ENCODE measurements around the gene EEPD1. TPM values are rescaled to one million over a fixed set of nuclear protein-coding genes. Genes with fewer than 3 reads are reported as not detected.

Gene EEPD1
- total RNA-seq, 1 experiment from 2014 or later: 5.0 TPM

- Mint-ChIP-seq H3K36me3 (ENCODE audit: insufficient read depth in 1 of 3, low read depth in 3 of 3) (peaks cover 0 to 13% (median 8%) of the 10 kb centered on the region in 3 experiments; a peak in 5 of 7 replicates), H3K4me1 (peaks cover 36 to 42% of the 10 kb centered on the region in 2 experiments), H3K27ac (peak overlapping the region; percentile 33 to 76 (median 74); a peak in 1 of 7 replicates), H3K4me3 (no peak overlapping the region), H3K9me3 (peaks cover 0 to 4% of the 10 kb centered on the region in 2 experiments; a peak in 3 of 5 replicates), H3K27me3 (ENCODE audit: low read depth) (peaks cover 2% of the 10 kb centered on the region)
- Histone ChIP-seq H4K8ac (replicated peaks; ENCODE audit: insufficient read length, low read depth, low read length) (no peak overlapping the region), H3K9me3 (ENCODE audit: control insufficient read depth, low read depth, low read length) (no peaks in the 10 kb centered on the region), H3K27me3 (ENCODE audit: insufficient read depth, low read length) (no peaks in the 10 kb centered on the region), H3K79me2 (ENCODE audit: insufficient read depth, low read length) (no peaks in the 10 kb centered on the region), H2BK5ac (ENCODE audit: insufficient read length, low read length) (no peak overlapping the region), H2BK12ac (ENCODE audit: insufficient read length, low read depth, low read length) (no peak overlapping the region), H4K20me1 (ENCODE audit: control insufficient read depth, insufficient read depth, insufficient read length) (no peaks in the 10 kb centered on the region), H3K4ac (ENCODE audit: low read depth, low read length) (no peak overlapping the region), H3K18ac (ENCODE audit: insufficient read length, low read depth, low read length) (no peak overlapping the region), H2AK5ac (ENCODE audit: insufficient read length, low read length) (no peak overlapping the region), H3K56ac (ENCODE audit: insufficient read length, low read depth, low read length) (no peak overlapping the region), H3K4me1 (ENCODE audit: insufficient read depth, low read length) (peaks cover 13% of the 10 kb centered on the region; the same call in 1 of the 2 replicates), H2BK120ac (ENCODE audit: low read depth, low read length, poor library complexity, severe bottlenecking) (no peak overlapping the region), H3K4me2 (ENCODE audit: insufficient read depth, insufficient read length, low read length) (no peak overlapping the region), H3K9ac (ENCODE audit: extremely low read depth, insufficient read length, low read length) (no peak overlapping the region), H3K79me1 (ENCODE audit: insufficient read depth, low read depth, low read length, poor library complexity, severe bottlenecking) (no peaks in the 10 kb centered on the region), H3K23me2 (ENCODE audit: insufficient read length, low read depth, low read length, poor library complexity, severe bottlenecking) (no peaks in the 10 kb centered on the region), H4K91ac (ENCODE audit: insufficient read length, low read depth, low read length) (no peak overlapping the region), H2AFZ (ENCODE audit: low read length) (no peak overlapping the region), H3K27ac (ENCODE audit: insufficient read length, low read depth, low read length) (no peak overlapping the region), H3K23ac (ENCODE audit: insufficient read length, low read depth, low read length) (no peak overlapping the region), H2BK15ac (ENCODE audit: low read depth, low read length) (no peak overlapping the region), H4K5ac (ENCODE audit: insufficient read length, low read depth, low read length) (no peak overlapping the region), H3K14ac (ENCODE audit: insufficient read depth, low read length) (no peak overlapping the region), H2BK20ac (ENCODE audit: low read depth, low read length, poor library complexity, severe bottlenecking) (no peak overlapping the region), H3T11ph (ENCODE audit: low read length) (no peak overlapping the region)
- no peak for DNase-seq
- no CpG with 5 or more reads among the region's 4 CpGs for WGBS (ENCODE audit: extremely low coverage, insufficient read length, low lambda C conversion rate)
- TF ChIP-seq CTCF (conservative IDR thresholded peaks at IDR 0.05): no peak
Measured at GRCh38 chr7:36217211-36217960, 64.3 kb downstream of the EEPD1 start.

All from H9 (cell line).